HG03066 (cell line): ENCODE data around the gene LMOD3.

Experiments used
- ATAC-seq: cut with Tn5 transposase; IDR thresholded peaks from one replicate; pipeline ENCODE4 v1.9.1; 2021; ENCODE audit warnings: low read depth; ENCODE audit not compliant: unreplicated experiment

LMOD3 gene

GRCh38 chr3:69065318-69065964 is 57.0 kb downstream of the LMOD3 start:
- ATAC-seq: no peak

GRCh38 chr3:69063636-69064035 is 58.8 kb downstream of the LMOD3 start:
- ATAC-seq: no peak

- no peak for ATAC-seq
These were observed 62.7 kb downstream of the LMOD3 start for GRCh38 chr3:69059688-69060087.

DNA sequence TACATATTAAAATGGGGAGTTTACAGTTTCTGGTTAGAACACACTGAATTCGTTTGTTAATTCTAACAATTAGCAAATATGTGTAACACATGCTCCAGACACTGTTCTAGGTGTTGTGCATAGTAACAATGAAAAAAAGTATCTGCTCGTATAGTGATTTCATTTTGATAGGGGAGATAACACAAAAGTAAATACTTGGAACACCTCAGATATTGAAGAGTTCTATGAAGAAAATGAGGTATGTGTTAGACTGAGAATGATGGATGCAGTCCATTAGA is 63.5 kb downstream of the LMOD3 start:
- ATAC-seq: no peak

DNA sequence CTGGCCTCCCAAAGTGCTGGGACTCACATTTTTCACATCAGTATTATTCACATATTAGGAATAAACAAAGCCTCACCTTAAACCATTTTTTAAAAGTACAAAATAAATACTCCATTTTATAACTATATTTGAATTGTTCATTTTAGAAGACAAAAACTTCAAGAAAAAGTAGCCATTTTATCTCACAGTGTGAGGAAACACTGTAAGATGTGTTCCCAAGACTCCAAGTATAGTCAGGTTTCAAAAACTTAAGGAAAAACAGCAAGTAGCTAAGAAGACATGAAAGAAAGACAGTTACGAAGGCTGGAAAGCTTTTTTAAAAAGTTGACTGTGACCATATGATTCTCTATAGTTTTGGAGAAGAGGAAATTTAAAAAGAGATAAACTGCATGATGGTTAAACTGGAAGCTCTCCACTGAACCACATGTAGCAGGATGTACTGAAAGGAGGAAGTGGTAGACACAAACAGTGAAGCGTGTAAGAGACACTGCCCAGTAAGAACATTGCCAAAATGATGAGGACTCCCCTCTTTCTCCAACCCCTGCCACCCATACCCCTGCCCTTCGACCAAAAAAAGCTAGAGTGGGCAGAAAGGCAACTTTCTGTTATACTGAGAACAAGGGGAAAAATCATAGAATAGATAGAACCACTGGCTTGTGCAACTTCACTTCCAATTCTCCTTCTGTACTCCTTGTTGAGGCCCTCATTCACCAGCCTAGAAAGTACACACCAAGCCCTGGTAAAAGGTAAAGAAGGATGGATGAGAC is 64.0 kb downstream of the LMOD3 start:
- peak; percentile 96 for ATAC-seq
